Measurements from ENCODE around the gene SPTSSA. TPM values are rescaled to one million over a fixed set of nuclear protein-coding genes. Genes with fewer than 3 reads are reported as not detected.
"Not testable (repeated sequence)": the region's sequence is repeated elsewhere in the genome, so short reads cannot be mapped to it uniquely, and the experiment has no call there.

SPTSSA gene
- total RNA-seq, 4 donors from 2014 or later: 4.8 to 45.7 (median 28.4) TPM

DNA sequence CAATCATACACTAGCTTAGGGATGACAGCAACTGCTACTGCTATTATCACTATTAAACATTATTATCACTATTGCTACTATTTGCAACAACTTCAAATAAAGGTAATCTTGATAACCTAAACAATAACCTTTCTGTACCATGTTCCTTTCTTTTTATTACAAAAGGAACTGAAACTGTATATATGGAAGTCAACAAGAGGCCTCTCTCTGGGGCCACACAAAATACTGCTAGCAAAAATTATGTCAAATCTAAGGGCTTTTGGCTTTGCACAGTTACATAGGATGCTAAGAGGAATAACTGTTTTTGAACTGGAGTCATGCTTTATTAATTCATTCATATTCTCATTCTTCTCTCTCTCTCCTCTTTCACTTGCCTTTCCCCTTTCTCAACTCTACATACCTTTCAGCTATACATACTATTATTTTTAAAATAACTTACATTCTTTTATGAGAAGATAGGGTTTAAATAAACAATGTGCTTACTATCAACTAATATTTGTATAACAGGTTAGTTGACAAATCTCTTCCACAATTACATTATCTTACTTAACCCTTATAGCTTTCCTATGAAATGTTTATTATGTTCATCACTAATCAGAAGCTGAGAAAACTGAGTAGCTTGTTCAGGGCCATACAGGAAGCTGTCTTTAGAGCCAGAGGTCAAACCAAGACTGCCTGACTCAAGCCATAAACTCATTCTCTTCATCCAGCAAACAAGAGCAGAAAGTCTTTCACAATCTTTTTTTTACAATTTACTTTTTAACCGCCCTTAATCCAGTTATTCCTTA, 25.7 kb downstream of the SPTSSA start:
- WGBS, 2 donors (ENCODE audit: low coverage in 1 of 2): 40 to 44% methylated on average over 1 of the region's 1 CpG
- TF ChIP-seq POLR2A (IDR thresholded peaks at IDR 0.05) (no peak), POLR2AphosphoS5 (IDR thresholded peaks at IDR 0.05) (no peak), EP300 (IDR thresholded peaks at IDR 0.05; ENCODE audit: low read depth) (no peak)
- TF ChIP-seq, protein P1, sequence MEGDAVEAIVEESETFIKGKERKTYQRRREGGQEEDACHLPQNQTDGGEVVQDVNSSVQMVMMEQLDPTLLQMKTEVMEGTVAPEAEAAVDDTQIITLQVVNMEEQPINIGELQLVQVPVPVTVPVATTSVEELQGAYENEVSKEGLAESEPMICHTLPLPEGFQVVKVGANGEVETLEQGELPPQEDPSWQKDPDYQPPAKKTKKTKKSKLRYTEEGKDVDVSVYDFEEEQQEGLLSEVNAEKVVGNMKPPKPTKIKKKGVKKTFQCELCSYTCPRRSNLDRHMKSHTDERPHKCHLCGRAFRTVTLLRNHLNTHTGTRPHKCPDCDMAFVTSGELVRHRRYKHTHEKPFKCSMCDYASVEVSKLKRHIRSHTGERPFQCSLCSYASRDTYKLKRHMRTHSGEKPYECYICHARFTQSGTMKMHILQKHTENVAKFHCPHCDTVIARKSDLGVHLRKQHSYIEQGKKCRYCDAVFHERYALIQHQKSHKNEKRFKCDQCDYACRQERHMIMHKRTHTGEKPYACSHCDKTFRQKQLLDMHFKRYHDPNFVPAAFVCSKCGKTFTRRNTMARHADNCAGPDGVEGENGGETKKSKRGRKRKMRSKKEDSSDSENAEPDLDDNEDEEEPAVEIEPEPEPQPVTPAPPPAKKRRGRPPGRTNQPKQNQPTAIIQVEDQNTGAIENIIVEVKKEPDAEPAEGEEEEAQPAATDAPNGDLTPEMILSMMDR (IDR thresholded peaks at IDR 0.05): no peak
- intact Hi-C loops (cut with DNase I; ENCODE audit: low total_unique reads): no loop called here
- Histone ChIP-seq H3K4me1 (peaks cover 15 to 43% (median 19%) of the 10 kb centered on the region in 4 donors), H3K4me3 (no peak overlapping the region), H3K27ac (peak overlapping the region; percentile 73 to 82 (median 80)), H3K9me3 (no peaks in the 10 kb centered on the region), H3K36me3 (no peaks in the 10 kb centered on the region), H3K27me3 (no peaks in the 10 kb centered on the region)
- in situ Hi-C loops (cut with MboI; ENCODE audit: low pct_ligation_motif_present in 1 of 4, low pct_unique_long_range_greater_than_20kb in 1 of 4, low sequenced_read_pairs in 3 of 4): no loop called here
- no peak for DNase-seq

DNA sequence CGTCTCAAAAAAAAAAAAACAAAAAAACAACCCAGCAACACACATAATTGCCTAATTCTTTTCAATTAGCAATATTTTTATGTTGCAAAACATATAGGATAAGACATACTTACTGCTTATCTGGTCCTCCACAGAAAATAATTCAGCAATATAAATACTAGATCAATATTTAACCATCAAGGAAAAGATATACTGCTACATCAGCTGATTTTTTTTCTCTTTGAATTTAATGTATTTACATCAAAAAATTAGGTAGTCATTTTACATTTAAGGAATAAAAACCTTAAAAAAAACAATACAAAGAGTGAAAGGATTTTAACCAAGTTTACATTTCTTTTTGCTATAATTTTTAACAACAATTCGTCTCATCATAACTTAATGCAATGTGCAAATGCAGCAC, 28.1 kb downstream of the SPTSSA start:
- Histone ChIP-seq H3K9me3 (no peaks in the 10 kb centered on the region), H3K27ac (no peak overlapping the region), H3K36me3 (no peaks in the 10 kb centered on the region), H3K4me1 (peaks cover 14 to 40% (median 19%) of the 10 kb centered on the region in 4 donors), H3K4me3 (no peak overlapping the region), H3K27me3 (no peaks in the 10 kb centered on the region)
- intact Hi-C loops (cut with DNase I; ENCODE audit: low total_unique reads) (no loop called here), in situ Hi-C loops (cut with MboI; ENCODE audit: low pct_ligation_motif_present in 1 of 4, low pct_unique_long_range_greater_than_20kb in 1 of 4, low sequenced_read_pairs in 3 of 4) (no loop called here)
- no peak for DNase-seq
- WGBS, 2 donors (ENCODE audit: low coverage in 1 of 2): 95 to 97% methylated on average over 2 of the region's 2 CpGs
- TF ChIP-seq POLR2A (IDR thresholded peaks at IDR 0.05): no peak
- no peak for TF ChIP-seq EP300 (IDR thresholded peaks at IDR 0.05; ENCODE audit: low read depth)
- TF ChIP-seq POLR2AphosphoS5 (IDR thresholded peaks at IDR 0.05): no peak
- TF ChIP-seq, protein P1 (IDR thresholded peaks at IDR 0.05): no peak

DNA sequence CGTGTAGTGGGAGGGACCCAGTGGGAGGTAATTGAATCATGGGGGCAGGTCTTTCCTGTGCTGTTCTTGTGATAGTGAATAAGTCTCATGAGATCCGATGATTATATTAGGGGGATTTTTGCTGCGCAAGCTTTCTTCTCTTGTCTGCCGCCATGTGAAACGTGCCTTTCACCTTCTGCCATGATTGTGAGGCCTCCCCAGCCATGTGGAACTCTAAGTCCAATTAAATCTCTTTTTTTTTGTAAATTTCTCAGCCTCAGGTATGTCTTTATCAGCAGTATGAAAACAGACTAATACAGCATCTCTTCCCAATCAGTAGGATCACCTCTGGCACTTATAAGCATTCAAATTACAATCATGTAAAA, 34.0 kb downstream of the SPTSSA start:
- peaks cover 0 to 29% (median 5%) of the 10 kb centered on the region in 4 donors for H3K4me1 ChIP-seq
- H3K9me3 ChIP-seq; H3K27ac ChIP-seq; H3K4me3 ChIP-seq; H3K36me3 ChIP-seq; in situ Hi-C loops (cut with MboI; ENCODE audit: low pct_ligation_motif_present in 1 of 4, low pct_unique_long_range_greater_than_20kb in 1 of 4, low sequenced_read_pairs in 3 of 4); DNase-seq; intact Hi-C loops (cut with DNase I; ENCODE audit: low total_unique reads); H3K27me3 ChIP-seq: not testable (repeated sequence)
- 79 to 100% methylated on average over 2 to 5 of the region's 5 CpGs for WGBS, 2 donors (ENCODE audit: low coverage in 1 of 2)

DNA sequence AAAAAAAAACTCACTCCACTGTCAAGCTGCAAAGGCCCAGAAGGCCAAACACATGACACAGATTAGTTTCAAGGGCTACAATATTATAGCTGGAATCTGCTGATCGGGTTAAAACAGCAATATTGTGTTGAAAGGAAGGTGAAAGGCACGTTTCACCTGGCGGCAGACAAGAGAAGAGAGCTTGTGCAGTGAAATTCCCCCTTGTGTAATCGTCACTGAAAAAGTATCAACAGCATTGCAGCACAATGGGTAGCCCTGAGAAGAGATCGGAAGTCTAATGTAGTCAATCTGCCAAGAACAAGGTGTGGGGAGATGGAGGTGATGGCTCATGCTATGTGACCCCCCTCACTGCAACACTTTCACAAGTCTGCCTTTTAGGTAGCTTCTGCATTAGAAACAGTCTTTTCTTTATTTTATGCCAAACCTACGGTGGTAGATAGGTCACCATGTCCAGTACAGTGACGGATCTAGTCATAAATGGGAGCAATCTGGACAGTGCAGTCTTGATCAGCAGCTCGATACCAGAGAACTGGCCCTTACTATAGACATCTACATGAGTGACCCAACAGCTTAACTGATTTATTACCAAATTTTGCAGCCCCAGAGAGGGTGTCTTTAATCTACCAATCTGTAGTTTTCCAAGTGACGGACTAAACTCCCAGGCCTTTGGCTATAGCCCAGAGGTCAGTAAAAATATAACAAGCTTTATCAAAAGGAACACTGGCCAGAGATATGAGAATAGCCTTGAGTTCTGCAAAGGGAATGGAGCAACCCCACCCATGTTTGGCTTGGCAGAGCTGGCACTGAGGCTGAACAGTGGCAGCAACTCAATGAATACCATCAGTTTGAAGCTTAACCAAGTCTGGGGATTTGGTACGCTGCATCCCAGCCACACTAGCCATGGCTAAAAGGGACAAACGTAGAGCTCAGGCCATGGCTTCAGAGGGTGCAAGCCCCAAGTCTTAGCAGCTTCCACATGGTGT, 35.4 kb downstream of the SPTSSA start:
- in situ Hi-C loops (cut with MboI; ENCODE audit: low pct_ligation_motif_present in 1 of 4, low pct_unique_long_range_greater_than_20kb in 1 of 4, low sequenced_read_pairs in 3 of 4) (no loop called here), intact Hi-C loops (cut with DNase I; ENCODE audit: low total_unique reads) (no loop called here)
- TF ChIP-seq, protein P1 (IDR thresholded peaks at IDR 0.05): no peak
- TF ChIP-seq EP300 (IDR thresholded peaks at IDR 0.05; ENCODE audit: low read depth) (no peak), POLR2AphosphoS5 (IDR thresholded peaks at IDR 0.05) (no peak), POLR2A (IDR thresholded peaks at IDR 0.05) (no peak)
- Histone ChIP-seq H3K36me3 (no peaks in the 10 kb centered on the region), H3K27ac (peak overlapping the region in 3 of 4 donors; percentile 19 to 48 (median 38)), H3K27me3 (no peaks in the 10 kb centered on the region), H3K4me3 (no peak overlapping the region), H3K9me3 (no peaks in the 10 kb centered on the region), H3K4me1 (peaks cover 0 to 19% (median 5%) of the 10 kb centered on the region in 4 donors)
- 74 to 86% methylated on average over 6 to 11 of the region's 11 CpGs for WGBS, 2 donors (ENCODE audit: low coverage in 1 of 2)
- DNase-seq: peak; percentile 57
